ENCODE results near the gene NCL. TPM values are rescaled to one million over a fixed set of nuclear protein-coding genes. Genes with fewer than 3 reads are reported as not detected.

Gene NCL
- total RNA-seq: 113 TPM
- 100 to 1,000 TPM; 578 to 862 (median 707) TPM for polyA plus RNA-seq (ENCODE audit: insufficient read depth in 1 of 8, insufficient read length in 8 of 8, low replicate concordance in 1 of 8)
- long read RNA-seq, donor 1, full-length matches to known transcripts: 32 of 857 reads
- long read RNA-seq, donor 1, partial matches to known transcripts: 751 of 857 reads
- long read RNA-seq, donor 1, other reads (novel, unspliced or antisense): 74 of 857 reads
- long read RNA-seq, donor 2, partial matches to known transcripts: 28 of 28 reads
- long read RNA-seq, donor 2, other reads (novel, unspliced or antisense): 0 of 28 reads
- long read RNA-seq, donor 3, full-length matches to known transcripts: 69 of 1,799 reads
- long read RNA-seq, donor 3, partial matches to known transcripts: 1,648 of 1,799 reads
- long read RNA-seq, donor 3, other reads (novel, unspliced or antisense): 82 of 1,799 reads
- long read RNA-seq, donor 4, full-length matches to known transcripts: 28 of 1,314 reads
- long read RNA-seq, donor 4, partial matches to known transcripts: 1,143 of 1,314 reads
- long read RNA-seq, donor 4, other reads (novel, unspliced or antisense): 143 of 1,314 reads
- long read RNA-seq, donor 5, full-length matches to known transcripts: 128 of 4,120 reads
- long read RNA-seq, donor 5, partial matches to known transcripts: 3,797 of 4,120 reads
- long read RNA-seq, donor 5, other reads (novel, unspliced or antisense): 195 of 4,120 reads
- long read RNA-seq, donor 6, full-length matches to known transcripts: 91 of 422 reads
- long read RNA-seq, donor 6, partial matches to known transcripts: 331 of 422 reads
- long read RNA-seq, donor 6, other reads (novel, unspliced or antisense): 0 of 422 reads
- long read RNA-seq, donor 7, full-length matches to known transcripts: 47 of 2,213 reads
- long read RNA-seq, donor 7, partial matches to known transcripts: 1,952 of 2,213 reads
- long read RNA-seq, donor 7, other reads (novel, unspliced or antisense): 214 of 2,213 reads
- long read RNA-seq, donor 8, full-length matches to known transcripts: 29 of 2,131 reads
- long read RNA-seq, donor 8, partial matches to known transcripts: 1,858 of 2,131 reads
- long read RNA-seq, donor 8, other reads (novel, unspliced or antisense): 244 of 2,131 reads
- long read RNA-seq, donor 9, full-length matches to known transcripts: 32 of 1,862 reads
- long read RNA-seq, donor 9, partial matches to known transcripts: 1,658 of 1,862 reads
- long read RNA-seq, donor 9, other reads (novel, unspliced or antisense): 172 of 1,862 reads
- long read RNA-seq, donor 10, full-length matches to known transcripts: 42 of 372 reads
- long read RNA-seq, donor 10, partial matches to known transcripts: 330 of 372 reads
- long read RNA-seq, donor 10, other reads (novel, unspliced or antisense): 0 of 372 reads
- long read RNA-seq, donor 11, full-length matches to known transcripts: 45 of 1,729 reads
- long read RNA-seq, donor 11, partial matches to known transcripts: 1,547 of 1,729 reads
- long read RNA-seq, donor 11, other reads (novel, unspliced or antisense): 137 of 1,729 reads

- Histone ChIP-seq H3K9me3 (replicated peaks; ENCODE audit: control insufficient read depth, low read depth, low read length) (no peaks in the 10 kb centered on the region), H3K27ac (ENCODE audit: low read length) (peak within 1 kb of the TSS; percentile 98), H3K36me3 (ENCODE audit: control insufficient read depth, insufficient read depth, low read length) (peaks cover 40% of the 10 kb centered on the region), H3K27me3 (ENCODE audit: control insufficient read depth, insufficient read depth, low read length) (no peaks in the 10 kb centered on the region), H3K4me1 (ENCODE audit: control insufficient read depth, insufficient read depth, low read length) (peaks cover 29% of the 10 kb centered on the region), H3K4me3 (ENCODE audit: low read length) (peak within 1 kb of the TSS; percentile 85)
- DNase-seq: peak; percentile 99
- under 1% methylated on average over 99 of the region's 102 CpGs for WGBS (ENCODE audit: insufficient coverage)
Observed at GRCh38 chr2:231463698-231464575, at the start of gene NCL. NCL (minus strand) TSS chr2:231464484; CDS start chr2:231464353, 131 bp downstream.

- H3K9me3 ChIP-seq (replicated peaks; ENCODE audit: control insufficient read depth, low read depth, low read length): no peaks in the 10 kb centered on the region
- peak overlapping the region; percentile 87 for H3K4me3 ChIP-seq (ENCODE audit: low read length)
- DNase-seq: no peak
- peak overlapping the region; percentile 95 for H3K27ac ChIP-seq (ENCODE audit: low read length)
- H3K36me3 ChIP-seq (ENCODE audit: control insufficient read depth, insufficient read depth, low read length): no peaks in the 10 kb centered on the region
- WGBS (ENCODE audit: insufficient coverage): 6% methylated on average over 3 of the region's 7 CpGs
- H3K27me3 ChIP-seq (ENCODE audit: control insufficient read depth, insufficient read depth, low read length): no peaks in the 10 kb centered on the region
- H3K4me1 ChIP-seq (ENCODE audit: control insufficient read depth, insufficient read depth, low read length): peaks cover 8% of the 10 kb centered on the region
Observed at GRCh38 chr2:231513746-231514224, 49.5 kb upstream of the NCL start.

- Histone ChIP-seq H3K27ac (ENCODE audit: low read length) (peak overlapping the region; percentile 42), H3K9me3 (replicated peaks; ENCODE audit: control insufficient read depth, low read depth, low read length) (no peaks in the 10 kb centered on the region), H3K4me1 (ENCODE audit: control insufficient read depth, insufficient read depth, low read length) (peaks cover 8% of the 10 kb centered on the region), H3K27me3 (ENCODE audit: control insufficient read depth, insufficient read depth, low read length) (no peaks in the 10 kb centered on the region), H3K36me3 (ENCODE audit: control insufficient read depth, insufficient read depth, low read length) (no peaks in the 10 kb centered on the region), H3K4me3 (ENCODE audit: low read length) (no peak overlapping the region)
- peak; percentile 36 for DNase-seq
- WGBS (ENCODE audit: insufficient coverage): 81% methylated on average over 5 of the region's 5 CpGs
Observed at GRCh38 chr2:231512222-231512621, 47.9 kb upstream of the NCL start.

- no peak for DNase-seq
- WGBS (ENCODE audit: insufficient coverage): 86% methylated on average over 2 of the region's 3 CpGs
- H3K27ac ChIP-seq (ENCODE audit: low read length): no peak overlapping the region
- no peaks in the 10 kb centered on the region for H3K27me3 ChIP-seq (ENCODE audit: control insufficient read depth, insufficient read depth, low read length)
- H3K4me1 ChIP-seq (ENCODE audit: control insufficient read depth, insufficient read depth, low read length): no peaks in the 10 kb centered on the region
- no peaks in the 10 kb centered on the region for H3K9me3 ChIP-seq (replicated peaks; ENCODE audit: control insufficient read depth, low read depth, low read length)
- peaks cover 10% of the 10 kb centered on the region for H3K36me3 ChIP-seq (ENCODE audit: control insufficient read depth, insufficient read depth, low read length)
- H3K4me3 ChIP-seq (ENCODE audit: low read length): no peak overlapping the region
Observed at GRCh38 chr2:231503766-231504165, 39.5 kb upstream of the NCL start.

- Histone ChIP-seq H3K4me3 (ENCODE audit: low read length) (no peak overlapping the region), H3K27ac (ENCODE audit: low read length) (no peak overlapping the region), H3K27me3 (ENCODE audit: control insufficient read depth, insufficient read depth, low read length) (no peaks in the 10 kb centered on the region), H3K36me3 (ENCODE audit: control insufficient read depth, insufficient read depth, low read length) (peaks cover 10% of the 10 kb centered on the region), H3K9me3 (replicated peaks; ENCODE audit: control insufficient read depth, low read depth, low read length) (no peaks in the 10 kb centered on the region), H3K4me1 (ENCODE audit: control insufficient read depth, insufficient read depth, low read length) (no peaks in the 10 kb centered on the region)
- DNase-seq: no peak
Observed at GRCh38 chr2:231502596-231502995, 38.3 kb upstream of the NCL start.

GRCh38 chr2:231497651-231498050, 33.4 kb upstream of the NCL start:
- DNase-seq: no peak
- H3K36me3 ChIP-seq (ENCODE audit: control insufficient read depth, insufficient read depth, low read length): peaks cover 3% of the 10 kb centered on the region
- no CpG with 5 or more reads among the region's 1 CpG for WGBS (ENCODE audit: insufficient coverage)
- no peaks in the 10 kb centered on the region for H3K4me1 ChIP-seq (ENCODE audit: control insufficient read depth, insufficient read depth, low read length)
- no peak overlapping the region for H3K4me3 ChIP-seq (ENCODE audit: low read length)
- no peaks in the 10 kb centered on the region for H3K27me3 ChIP-seq (ENCODE audit: control insufficient read depth, insufficient read depth, low read length)
- no peaks in the 10 kb centered on the region for H3K9me3 ChIP-seq (replicated peaks; ENCODE audit: control insufficient read depth, low read depth, low read length)
- H3K27ac ChIP-seq (ENCODE audit: low read length): no peak overlapping the region

GRCh38 chr2:231494669-231495068, 30.4 kb upstream of the NCL start:
- no peaks in the 10 kb centered on the region for H3K36me3 ChIP-seq (ENCODE audit: control insufficient read depth, insufficient read depth, low read length)
- no CpG with 5 or more reads among the region's 3 CpGs for WGBS (ENCODE audit: insufficient coverage)

GRCh38 chr2:231490801-231491200, 26.5 kb upstream of the NCL start:
- H3K27me3 ChIP-seq (ENCODE audit: control insufficient read depth, insufficient read depth, low read length): no peaks in the 10 kb centered on the region
- peak; percentile 17 for DNase-seq
- H3K27ac ChIP-seq (ENCODE audit: low read length): no peak overlapping the region
- H3K4me3 ChIP-seq (ENCODE audit: low read length): no peak overlapping the region
- 66% methylated on average over 7 of the region's 7 CpGs for WGBS (ENCODE audit: insufficient coverage)
- H3K36me3 ChIP-seq (ENCODE audit: control insufficient read depth, insufficient read depth, low read length): no peaks in the 10 kb centered on the region
- no peaks in the 10 kb centered on the region for H3K9me3 ChIP-seq (replicated peaks; ENCODE audit: control insufficient read depth, low read depth, low read length)
- H3K4me1 ChIP-seq (ENCODE audit: control insufficient read depth, insufficient read depth, low read length): no peaks in the 10 kb centered on the region

More at GRCh38 chr2:231494669-231495068, 30.4 kb upstream of the NCL start:
- DNase-seq: no peak
- no peaks in the 10 kb centered on the region for H3K9me3 ChIP-seq (replicated peaks; ENCODE audit: control insufficient read depth, low read depth, low read length)
- H3K4me1 ChIP-seq (ENCODE audit: control insufficient read depth, insufficient read depth, low read length): no peaks in the 10 kb centered on the region
- no peak overlapping the region for H3K4me3 ChIP-seq (ENCODE audit: low read length)
- H3K27me3 ChIP-seq (ENCODE audit: control insufficient read depth, insufficient read depth, low read length): no peaks in the 10 kb centered on the region
- no peak overlapping the region for H3K27ac ChIP-seq (ENCODE audit: low read length)

- 64% methylated on average over 7 of the region's 14 CpGs for WGBS (ENCODE audit: insufficient coverage)
- no peak overlapping the region for H3K4me3 ChIP-seq (ENCODE audit: low read length)
- H3K36me3 ChIP-seq (ENCODE audit: control insufficient read depth, insufficient read depth, low read length): no peaks in the 10 kb centered on the region
- DNase-seq: no peak
- H3K9me3 ChIP-seq (replicated peaks; ENCODE audit: control insufficient read depth, low read depth, low read length): no peaks in the 10 kb centered on the region
- no peak overlapping the region for H3K27ac ChIP-seq (ENCODE audit: low read length)
- H3K27me3 ChIP-seq (ENCODE audit: control insufficient read depth, insufficient read depth, low read length): no peaks in the 10 kb centered on the region
- H3K4me1 ChIP-seq (ENCODE audit: control insufficient read depth, insufficient read depth, low read length): no peaks in the 10 kb centered on the region
Observed at GRCh38 chr2:231489990-231490389, 25.7 kb upstream of the NCL start.
